Heart left ventricle (tissue), 16 donors: ENCODE measurements around the gene SMIM28. TPM values are rescaled to one million over a fixed set of nuclear protein-coding genes. Genes with fewer than 3 reads are reported as not detected.

ENCODE experiments used
- ATAC-seq, 4 donors: fragments of 200-7000 bp; cut with Tn5 transposase; one replicate each; pipeline ENCODE4 v1.9.1; 2020 to 2022; ENCODE audit warnings: moderate library complexity in 4 of 4, mild to moderate bottlenecking in 3 of 4, moderate number of reproducible peaks in 1 of 4
- DNase-seq, 5 donors: peaks; one replicate each; pipeline ENCODE4 v3.0.0-alpha.2; 2020
- H3K27ac ChIP-seq, 12 donors: fragments of 200-600 bp; sonication (generic) in 4 of 12; one replicate each; pipeline versions ENCODE4 v1.5.0 to v1.8.0; 2016 to 2022; ENCODE audit warnings: mild to moderate bottlenecking in 2 of 12
- H3K27me3 ChIP-seq, 9 donors: fragments of 200-600 bp; sonication (generic) in 2 of 9; one replicate each; pipeline versions ENCODE4 v1.5.1 to v1.8.0; 2016 to 2022; ENCODE audit warnings: mild to moderate bottlenecking in 3 of 9
- H3K36me3 ChIP-seq, 9 donors: fragments of 200-600 bp; sonication (generic) in 2 of 9; one replicate each; pipeline versions ENCODE4 v1.5.0 to v1.8.0; 2018 to 2022; ENCODE audit warnings: mild to moderate bottlenecking in 2 of 9
- H3K4me1 ChIP-seq, 12 donors: fragments of 200-600 bp; sonication (generic) in 4 of 12; one replicate each; pipeline versions ENCODE4 v1.5.0 to v1.8.0; 2016 to 2022; ENCODE audit warnings: mild to moderate bottlenecking in 3 of 12
- H3K4me3 ChIP-seq, 12 donors: fragments of 200-600 bp; sonication (generic) in 4 of 12; one replicate each; pipeline versions ENCODE4 v1.5.0 to v1.8.0; 2017 to 2022; ENCODE audit warnings: mild to moderate bottlenecking in 9 of 12, moderate library complexity in 4 of 12
- H3K9me3 ChIP-seq, 12 donors: fragments of 200-600 bp; sonication (generic) in 4 of 12; one replicate each; pipeline versions ENCODE4 v1.5.0 to v1.8.0; 2016 to 2022; ENCODE audit warnings: mild to moderate bottlenecking in 1 of 12
- POLR2A ChIP-seq, 2 donors: fragments of 450-650 bp; IDR thresholded peaks; one replicate each; pipeline ENCODE4 v1.6.1; 2017; ENCODE audit warnings: antibody characterized with exemption in 2 of 2, mild to moderate bottlenecking in 2 of 2, moderate library complexity in 2 of 2
- WGBS, 4 donors: extraction: QIAGEN DNeasy Blood & Tissue Kit in 2 of 4; methylation state at CpG; one replicate each; pipeline versions ENCODE4 v1.1.5 to v1.1.7; 2013 to 2018; 5-methylcytosine and 5-hydroxymethylcytosine counted together
- intact Hi-C, 10 donors: fragments of 100-400 bp; cut with DNase I; formaldehyde crosslinking; loops; one replicate each; pipeline versions ENCODE4 v1.11.1 to v1.14.2; 2022
- polyA plus RNA-seq, 2 donors: library from polyadenylated mRNA; stranded (reverse); fragments of 200-250 nt; gene quantifications; one replicate each; pipeline ENCODE4 v1.2.3, GENCODE V29; 2013
- total RNA-seq, 9 donors: library from RNA; depleted of rRNA in 2 of 9; stranded (reverse); fragments of >200 nt in 2 of 9; fragmentation: NEBNext Ultra II Directional in 3 of 9; extraction: Animal tissue kit (Norgen Biotek cat#: 25700) in 3 of 9; gene quantifications; one replicate each; pipeline versions ENCODE4 v1.1.0 to v1.2.4, GENCODE V29; 2016 to 2023
- TF ChIP-seq, protein P1 (sequence below), 12 donors: fragments of 200-600 bp; sonication (generic) in 4 of 12; IDR thresholded peaks; one replicate each; pipeline versions ENCODE4 v1.5.0 to v1.8.0; 2018 to 2022; ENCODE audit warnings: antibody characterized with exemption in 12 of 12, mild to moderate bottlenecking in 5 of 12
- donor health status: ischemic (EF 13 %, LVEDD 7.1; RV severe dilation, severe dysfunction).
- donor health status: healthy with polysubstance abuse.
- donor health status: DM: no; HTN: yes; CAD: no.
- donor health status: DM: no; HTN: no; CAD: no.
- donor health status: ischemic (EF 25% LVEDD 6.9; RV normal size, moderate dysfunction).
- donor health status: ischemic (EF 25% LVEDD 5.7; RV mildly dilated, moderate dysfunction).
- donor health status: healthy.
- donor health status: DM: yes; HTN: yes; CAD: no.
- donor health status: ischemic (EF 35%, LVEDD 5.7; RV mildly dilated, moderate dysfunction).
- donor health status: nonischemic (EF 11% LVEDD 7.7; RV severe dilation, severe dysfunction).
- donor health status: DM: yes; HTN: yes; CAD: no.
- donor health status: PGD.
- donor health status: ischemic (EF 29% LVEDD 5.4; RV normal size, mild dysfunction).
- donor health status: nonischemic (EF 23%, LVEDD 6.1; RV moderate dilation, normal function).

Gene SMIM28
- total and polyA plus RNA-seq, 11 donors: not detected

DNA sequence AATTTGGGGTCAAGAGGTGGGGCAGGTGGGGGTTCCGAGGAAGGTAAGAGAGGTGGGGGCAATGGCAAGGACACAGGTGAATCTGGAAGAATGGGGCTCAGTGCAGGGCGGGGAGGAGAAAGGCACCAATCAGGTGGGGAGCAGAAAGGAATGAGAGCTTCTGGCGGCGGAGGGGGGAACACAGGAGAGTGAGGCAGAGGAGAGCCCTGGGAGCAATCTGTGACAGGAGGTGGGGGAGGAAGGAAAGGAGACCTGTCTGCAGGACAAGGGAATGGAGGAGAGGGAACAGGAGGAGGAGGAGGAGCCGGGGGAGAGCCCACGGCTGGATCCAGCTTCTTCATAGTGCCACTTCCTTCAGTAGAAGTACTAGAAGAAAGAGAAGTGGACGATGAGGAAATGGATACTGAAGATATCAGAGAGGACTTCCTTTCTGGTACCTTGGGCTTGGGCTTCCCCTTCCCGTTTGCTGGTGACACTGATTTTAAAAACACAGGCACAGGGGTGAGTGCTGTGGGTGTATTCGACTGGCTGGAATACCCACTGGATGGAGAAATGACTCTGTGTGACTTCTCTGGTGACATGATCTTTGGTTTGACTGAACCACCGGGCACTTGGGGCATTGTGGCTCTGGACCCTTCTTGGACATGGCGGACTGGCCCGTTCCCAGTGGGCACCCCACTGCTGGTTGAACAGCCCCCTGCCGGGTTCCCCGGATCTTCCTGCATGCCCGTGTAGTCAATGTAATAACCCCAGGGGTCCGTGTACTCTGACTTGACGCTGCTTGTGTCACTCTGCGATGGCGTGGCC, 53.8 kb downstream of the SMIM28 start:
- H3K9me3 ChIP-seq: no peaks in the 10 kb centered on the region
- intact Hi-C loops: loop anchor here in 8 of 10 donors (2.0 to 10.0 kb wide), 9 partner anchors 71 to 336 kb away; no protein-coding TSS in a partner anchor
- peaks cover 0 to 52% (median 22%) of the 10 kb centered on the region in 12 donors for H3K4me1 ChIP-seq
- WGBS, 4 donors: 51 to 72% (median 71%) methylated on average over 10 to 19 of the region's 19 CpGs
- TF ChIP-seq POLR2A (IDR thresholded peaks at IDR 0.05): no peak
- ATAC-seq (peak in 2 of 4 donors; percentile 1 to 3), DNase-seq (no peak)
- peaks cover 0 to 25% (median 4%) of the 10 kb centered on the region in 9 donors for H3K36me3 ChIP-seq
- H3K4me3 ChIP-seq: peak overlapping the region in 1 of 12 donors; percentile 24
- peak overlapping the region in 11 of 12 donors; percentile 35 to 85 (median 69) for H3K27ac ChIP-seq
- H3K27me3 ChIP-seq: no peaks in the 10 kb centered on the region

DNA sequence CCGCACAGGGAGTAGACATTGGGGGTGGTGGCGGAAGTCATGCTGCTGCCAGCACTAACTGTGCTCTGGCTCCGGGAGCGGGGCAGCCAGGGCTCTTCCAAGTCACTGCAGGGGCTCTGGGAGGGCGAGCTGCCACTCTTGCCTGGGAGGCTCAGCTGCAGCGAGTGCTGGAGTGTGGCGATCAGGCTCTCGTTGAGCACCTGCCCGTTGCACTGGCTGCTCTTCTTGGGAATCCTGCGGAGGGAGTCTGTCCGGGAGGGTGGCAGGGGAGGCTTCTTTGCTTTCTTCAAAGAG, 54.3 kb downstream of the SMIM28 start:
- intact Hi-C loops: loop anchor here in 6 of 10 donors (5.0 to 10.0 kb wide), 7 partner anchors 70 to 335 kb away; no protein-coding TSS in a partner anchor
- H3K4me3 ChIP-seq: no peak overlapping the region
- peak overlapping the region in 6 of 12 donors; percentile 35 to 85 (median 66) for H3K27ac ChIP-seq
- WGBS, 4 donors: 80 to 91% (median 85%) methylated on average over 6 to 11 of the region's 11 CpGs
- DNase-seq: no peak
- TF ChIP-seq, protein P1, sequence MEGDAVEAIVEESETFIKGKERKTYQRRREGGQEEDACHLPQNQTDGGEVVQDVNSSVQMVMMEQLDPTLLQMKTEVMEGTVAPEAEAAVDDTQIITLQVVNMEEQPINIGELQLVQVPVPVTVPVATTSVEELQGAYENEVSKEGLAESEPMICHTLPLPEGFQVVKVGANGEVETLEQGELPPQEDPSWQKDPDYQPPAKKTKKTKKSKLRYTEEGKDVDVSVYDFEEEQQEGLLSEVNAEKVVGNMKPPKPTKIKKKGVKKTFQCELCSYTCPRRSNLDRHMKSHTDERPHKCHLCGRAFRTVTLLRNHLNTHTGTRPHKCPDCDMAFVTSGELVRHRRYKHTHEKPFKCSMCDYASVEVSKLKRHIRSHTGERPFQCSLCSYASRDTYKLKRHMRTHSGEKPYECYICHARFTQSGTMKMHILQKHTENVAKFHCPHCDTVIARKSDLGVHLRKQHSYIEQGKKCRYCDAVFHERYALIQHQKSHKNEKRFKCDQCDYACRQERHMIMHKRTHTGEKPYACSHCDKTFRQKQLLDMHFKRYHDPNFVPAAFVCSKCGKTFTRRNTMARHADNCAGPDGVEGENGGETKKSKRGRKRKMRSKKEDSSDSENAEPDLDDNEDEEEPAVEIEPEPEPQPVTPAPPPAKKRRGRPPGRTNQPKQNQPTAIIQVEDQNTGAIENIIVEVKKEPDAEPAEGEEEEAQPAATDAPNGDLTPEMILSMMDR (IDR thresholded peaks at IDR 0.05): no peak
- TF ChIP-seq POLR2A (IDR thresholded peaks at IDR 0.05): no peak
- ATAC-seq: no peak
- no peaks in the 10 kb centered on the region for H3K27me3 ChIP-seq
- H3K36me3 ChIP-seq: peaks cover 0 to 21% (median 4%) of the 10 kb centered on the region in 9 donors
- peaks cover 0 to 48% (median 22%) of the 10 kb centered on the region in 12 donors for H3K4me1 ChIP-seq
- H3K9me3 ChIP-seq: no peaks in the 10 kb centered on the region

Other genes with a start within 250 kb of the SMIM28 start
- gene ARFGEF3, start 216.0 kb upstream of the SMIM28 start, total RNA-seq: 10 to 100 TPM in 1 of 9 donors, 1 to 10 TPM in 8; 1.0 to 11.9 (median 2.8) TPM
- gene ARFGEF3, start 216.0 kb upstream of the SMIM28 start, polyA plus RNA-seq: under 1 TPM; 0.58 to 0.65 TPM
- not detected for gene PBOV1, start 159.4 kb upstream of the SMIM28 start, total RNA-seq
- not detected for gene PBOV1, start 159.4 kb upstream of the SMIM28 start, polyA plus RNA-seq
- gene HEBP2, start 26.3 kb downstream of the SMIM28 start, total RNA-seq: 100 to 1,000 TPM in 4 of 9 donors, 10 to 100 TPM in 5; 45.1 to 110 (median 92.6) TPM
- gene HEBP2, start 26.3 kb downstream of the SMIM28 start, polyA plus RNA-seq: 10 to 100 TPM; 20.3 to 52.1 TPM
- 100 to 1,000 TPM in 1 of 9 donors, 10 to 100 TPM in 8; 35.6 to 103 (median 51.7) TPM for gene NHSL1, start 121.6 kb downstream of the SMIM28 start, total RNA-seq
- gene NHSL1, start 121.6 kb downstream of the SMIM28 start, polyA plus RNA-seq: 10 to 100 TPM; 13.9 to 17.3 TPM